GM12891 (cell line): Measurements from ENCODE around the gene GPBAR1.

ENCODE experiments used
- POLR2A ChIP-seq: IDR thresholded peaks from 2 replicates; pipeline ENCODE4 v1.6.1; 2011; ENCODE audit warnings: low read depth, low read length, control low read depth
- TAF1 ChIP-seq: IDR thresholded peaks from 2 replicates; pipeline ENCODE4 v1.6.1; 2011; ENCODE audit warnings: low read depth, low read length, control low read depth

- no peak for TF ChIP-seq TAF1
- TF ChIP-seq POLR2A: no peak
Measured at GRCh38 chr2:218273908-218274249, 13.1 kb downstream of the GPBAR1 start.
